Transverse colon (tissue), 4 donors: ENCODE measurements around the gene ZNF385B. TPM values are rescaled to one million over a fixed set of nuclear protein-coding genes. Genes with fewer than 3 reads are reported as not detected.

Experiments used
- DNase-seq: peaks from one replicate; pipeline ENCODE4 v3.0.0-alpha.2; 2019
- H3K27ac ChIP-seq, 4 donors: fragments of 200-600 bp; sonication (generic); 2 replicates each; pipeline ENCODE4 v1.5.1; 2016 to 2018; ENCODE audit warnings: inconsistent platforms in 4 of 4
- H3K27me3 ChIP-seq: fragments of 200-600 bp; sonication (generic); 2 replicates; pipeline ENCODE4 v1.5.1; 2017; ENCODE audit warnings: inconsistent platforms
- H3K36me3 ChIP-seq, 4 donors: fragments of 200-600 bp; sonication (generic); 2 replicates each; pipeline ENCODE4 v1.5.1; 2017 to 2019; ENCODE audit warnings: inconsistent platforms in 4 of 4
- H3K4me1 ChIP-seq, 4 donors: fragments of 200-600 bp; sonication (generic); 2 replicates each; pipeline ENCODE4 v1.5.1; 2017 to 2020; ENCODE audit warnings: inconsistent platforms in 4 of 4
- H3K4me3 ChIP-seq, 4 donors: fragments of 200-600 bp; sonication (generic); 1 replicate in 1 of 4; 2 replicates in 3 of 4; pipeline versions ENCODE4 v1.5.1 to v1.6.1; 2017 to 2019; ENCODE audit warnings: inconsistent platforms in 4 of 4
- H3K9me3 ChIP-seq, 2 donors: fragments of 200-600 bp; sonication (generic); 2 replicates each; pipeline ENCODE4 v1.5.1; 2017 to 2019; ENCODE audit warnings: inconsistent platforms in 2 of 2
- CTCF ChIP-seq, 5 experiments: fragments of 200-600 bp in 3 of 5; fragments of 450-650 bp in 2 of 5; sonication (generic) in 3 of 5; IDR thresholded peaks; 1 replicate in 2 of 5; 2 replicates in 3 of 5; pipeline ENCODE4 v1.5.1; 2016 to 2017; ENCODE audit warnings: antibody characterized with exemption in 5 of 5, inconsistent platforms in 3 of 5, mild to moderate bottlenecking in 2 of 5, moderate library complexity in 1 of 5
- EP300 ChIP-seq: sonication (generic); formaldehyde crosslinking; IDR thresholded peaks from one replicate; pipeline ENCODE4 v1.6.1; 2017; ENCODE audit warnings: antibody characterized with exemption, low read depth
- POLR2A ChIP-seq: fragments of 450-650 bp; IDR thresholded peaks from one replicate; pipeline ENCODE4 v1.6.1; 2016; ENCODE audit warnings: antibody characterized with exemption, mild to moderate bottlenecking, moderate library complexity
- POLR2AphosphoS5 ChIP-seq, 3 donors: sonication (generic); formaldehyde crosslinking; IDR thresholded peaks; one replicate each; pipeline ENCODE4 v1.6.1; 2016; ENCODE audit warnings: antibody characterized with exemption in 3 of 3
- WGBS, 2 donors: methylation state at CpG; one replicate each; pipeline ENCODE4 v1.1.5; 2018; ENCODE audit warnings: low coverage in 1 of 2; 5-methylcytosine and 5-hydroxymethylcytosine counted together
- in situ Hi-C, 4 donors: fragments of 200-750 bp; cut with MboI; loops; one replicate each; pipeline versions ENCODE4 v1.15.0 to v1.15.1; 2017; ENCODE audit warnings: low sequenced_read_pairs in 3 of 4, low pct_ligation_motif_present in 1 of 4, low pct_unique_long_range_greater_than_20kb in 1 of 4
- intact Hi-C: fragments of 100-400 bp; cut with DNase I; formaldehyde crosslinking; loops from one replicate; pipeline ENCODE4 v1.15.1; 2023; ENCODE audit warnings: low total_unique reads
- total RNA-seq, 4 donors: library from RNA; depleted of rRNA; stranded (reverse); fragments of >200 nt; gene quantifications; one replicate each; pipeline ENCODE4 v1.1.0, GENCODE V29; 2016

ZNF385B gene
- total RNA-seq, 4 donors from 2014 or later = 1.2 to 6.0 (median 2.4) TPM

GRCh38 chr2:179840840-179841239 lies 20.6 kb downstream of the ZNF385B start:
- no peak overlapping the region for H3K27ac ChIP-seq
- no peaks in the 10 kb centered on the region for H3K4me1 ChIP-seq
- H3K36me3 ChIP-seq = no peaks in the 10 kb centered on the region
- intact Hi-C loops (no loop called here), in situ Hi-C loops (no loop called here)
- TF ChIP-seq POLR2A (no peak), EP300 (no peak), POLR2AphosphoS5 (IDR thresholded peaks at IDR 0.05) (no peak), CTCF (IDR thresholded peaks at IDR 0.05) (no peak)
- DNase-seq = no peak
- H3K9me3 ChIP-seq = no peaks in the 10 kb centered on the region
- H3K4me3 ChIP-seq = no peak overlapping the region
- H3K27me3 ChIP-seq = no peaks in the 10 kb centered on the region
- WGBS, 2 donors = 55 to 86% methylated on average over 1 of the region's 1 CpG

- WGBS, 2 donors = 66 to 76% methylated on average over 4 of the region's 4 CpGs
- in situ Hi-C loops (no loop called here), intact Hi-C loops (no loop called here)
- no peak for DNase-seq
- Histone ChIP-seq H3K9me3 (no peaks in the 10 kb centered on the region), H3K27ac (no peak overlapping the region), H3K4me1 (no peaks in the 10 kb centered on the region), H3K27me3 (no peaks in the 10 kb centered on the region), H3K36me3 (no peaks in the 10 kb centered on the region), H3K4me3 (no peak overlapping the region)
- TF ChIP-seq CTCF (IDR thresholded peaks at IDR 0.05) = no peak
- no peak for TF ChIP-seq POLR2AphosphoS5 (IDR thresholded peaks at IDR 0.05)
- TF ChIP-seq POLR2A = no peak
- TF ChIP-seq EP300 = no peak
Observed at GRCh38 chr2:179837408-179837807, 24.0 kb downstream of the ZNF385B start.

- Histone ChIP-seq H3K9me3 (no peaks in the 10 kb centered on the region), H3K36me3 (no peaks in the 10 kb centered on the region), H3K4me1 (no peaks in the 10 kb centered on the region), H3K4me3 (no peak overlapping the region), H3K27me3 (no peaks in the 10 kb centered on the region), H3K27ac (no peak overlapping the region)
- DNase-seq = no peak
- in situ Hi-C loops (no loop called here), intact Hi-C loops (no loop called here)
- TF ChIP-seq POLR2A (no peak), POLR2AphosphoS5 (IDR thresholded peaks at IDR 0.05) (no peak), CTCF (IDR thresholded peaks at IDR 0.05) (no peak), EP300 (no peak)
- 87 to 88% methylated on average over 3 of the region's 3 CpGs for WGBS, 2 donors
Observed at GRCh38 chr2:179830043-179830787, 31.2 kb downstream of the ZNF385B start.

GRCh38 chr2:179826297-179826696 lies 35.1 kb downstream of the ZNF385B start:
- in situ Hi-C loops = no loop called here
- no peaks in the 10 kb centered on the region for H3K27me3 ChIP-seq

More at GRCh38 chr2:179826297-179826696, 35.1 kb downstream of the ZNF385B start:
- no peak for TF ChIP-seq CTCF (IDR thresholded peaks at IDR 0.05)
- TF ChIP-seq POLR2A = no peak
- TF ChIP-seq EP300 = no peak
- no peak for TF ChIP-seq POLR2AphosphoS5 (IDR thresholded peaks at IDR 0.05)
- no peak for DNase-seq
- WGBS, 2 donors = 74 to 91% methylated on average over 1 to 2 of the region's 2 CpGs
- no peak overlapping the region for H3K27ac ChIP-seq
- no peak overlapping the region for H3K4me3 ChIP-seq
- no peaks in the 10 kb centered on the region for H3K4me1 ChIP-seq
- intact Hi-C loops = no loop called here
- no peaks in the 10 kb centered on the region for H3K36me3 ChIP-seq
- H3K9me3 ChIP-seq = no peaks in the 10 kb centered on the region
